ENCODE measurements around the gene RABEP1.
"Not testable (repeated sequence)": the region's sequence is repeated elsewhere in the genome, so short reads cannot be mapped to it uniquely, and the experiment has no call there.

The RABEP1 gene

DNA sequence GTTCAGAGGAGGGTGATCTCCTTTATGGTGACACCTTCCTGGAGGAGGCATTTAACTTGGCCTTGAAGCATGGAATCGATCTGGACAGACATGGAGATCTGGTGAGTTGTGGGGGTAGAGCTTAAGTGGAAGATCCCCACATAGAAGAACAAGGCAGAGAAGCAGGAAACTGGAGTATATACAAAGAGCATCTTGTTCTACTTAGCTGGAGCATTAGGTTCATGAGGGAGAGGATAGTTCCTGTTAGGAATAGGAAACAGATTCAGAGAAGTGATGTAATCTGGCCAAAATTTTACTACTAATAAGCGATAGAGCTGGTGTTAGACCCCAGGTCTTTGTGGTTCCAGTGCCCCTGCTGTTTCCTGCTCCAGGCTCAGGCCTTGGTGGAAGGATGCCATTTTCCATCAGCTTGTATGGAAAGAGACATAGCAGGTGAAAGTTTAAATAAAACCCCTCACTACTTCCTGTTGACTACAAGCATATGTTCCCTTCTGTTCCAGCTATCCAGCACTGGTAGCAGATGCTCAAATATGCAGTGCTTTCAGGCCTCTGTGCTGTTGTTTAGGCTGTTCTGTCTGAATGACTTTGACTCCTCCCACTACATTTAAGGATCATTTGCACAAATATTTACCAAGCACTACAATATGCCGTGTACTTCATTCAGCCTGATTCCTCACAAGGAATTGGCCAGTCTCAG, 147.3 kb downstream of the RABEP1 start:
- peak; percentile 38 for DNase-seq

DNA sequence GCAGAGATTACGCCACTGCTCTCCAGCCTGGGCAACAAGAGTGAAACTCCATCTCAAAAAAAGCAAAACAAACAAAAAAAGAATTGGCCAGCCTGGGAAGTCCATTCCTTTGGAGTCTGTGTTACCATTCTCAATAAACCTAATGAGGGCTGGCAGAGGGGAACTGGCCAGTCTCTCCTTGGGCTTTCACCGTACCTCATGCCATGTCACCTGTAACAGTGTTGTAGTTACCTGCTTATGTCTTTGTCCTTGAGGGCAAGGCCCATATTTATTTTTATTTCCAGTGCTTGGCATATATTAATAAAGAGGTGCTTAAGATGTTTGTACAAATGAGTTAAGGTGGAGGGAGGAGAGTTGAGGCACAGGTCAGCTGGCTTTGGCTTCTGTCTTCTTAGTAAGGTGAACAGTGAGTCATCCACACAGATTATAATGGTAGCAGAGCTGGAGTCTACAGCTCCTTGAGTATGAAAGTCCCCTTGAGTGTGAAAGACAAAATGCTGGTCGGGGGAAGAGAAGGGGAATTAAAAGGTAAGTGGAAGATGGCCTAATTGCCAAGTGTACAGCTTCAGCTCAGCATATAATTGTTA, 148.4 kb downstream of the RABEP1 start:
- no peak for DNase-seq

DNA sequence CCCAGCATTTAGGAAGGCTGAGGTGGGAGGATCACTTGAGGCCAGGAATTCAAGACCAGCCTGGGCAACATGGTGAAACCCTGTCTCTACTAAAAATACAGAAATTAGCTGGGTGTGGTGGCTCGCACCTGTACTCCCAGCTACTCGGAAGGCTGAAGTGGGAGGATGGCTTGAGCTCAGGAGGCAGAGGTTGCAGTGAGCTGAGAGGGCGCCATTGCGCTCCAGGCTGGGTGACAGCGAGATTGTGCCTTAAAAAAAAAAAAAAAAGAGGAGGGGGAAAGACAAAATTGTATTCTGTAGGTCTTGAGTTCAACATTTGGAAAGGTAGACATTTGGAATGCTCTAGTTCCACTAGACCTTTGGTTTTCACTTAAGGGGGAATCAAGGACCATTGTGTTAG, 149.2 kb downstream of the RABEP1 start:
- DNase-seq: not testable (repeated sequence)

DNA sequence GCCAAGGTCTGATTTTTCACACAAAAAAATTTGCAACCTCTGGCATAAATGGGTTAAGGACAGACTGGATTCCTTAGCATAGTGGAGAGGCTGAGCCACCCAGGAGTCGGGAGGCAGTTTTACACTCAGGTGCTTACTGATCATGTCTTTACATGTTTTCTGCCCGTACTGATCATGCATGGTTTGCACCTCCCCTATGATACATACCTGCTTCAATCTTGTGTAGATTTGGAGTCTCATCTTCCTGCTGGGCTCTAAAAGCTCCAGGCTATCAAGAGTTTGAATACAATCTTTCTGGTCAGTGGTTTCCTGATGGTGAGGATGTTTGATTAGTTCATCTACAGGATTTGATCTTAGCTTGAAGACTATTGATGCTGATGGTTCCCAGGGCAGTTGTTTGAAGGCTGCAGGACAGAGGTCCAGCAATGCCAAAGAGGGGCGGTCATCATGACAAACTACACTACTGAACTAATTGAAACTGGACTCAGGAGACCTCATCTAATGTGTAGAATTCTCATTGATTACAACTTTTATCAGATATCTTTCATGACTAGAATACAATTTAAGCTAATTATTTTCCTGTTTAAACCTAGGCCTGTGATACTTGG, 150.0 kb downstream of the RABEP1 start:
- DNase-seq: no peak

DNA sequence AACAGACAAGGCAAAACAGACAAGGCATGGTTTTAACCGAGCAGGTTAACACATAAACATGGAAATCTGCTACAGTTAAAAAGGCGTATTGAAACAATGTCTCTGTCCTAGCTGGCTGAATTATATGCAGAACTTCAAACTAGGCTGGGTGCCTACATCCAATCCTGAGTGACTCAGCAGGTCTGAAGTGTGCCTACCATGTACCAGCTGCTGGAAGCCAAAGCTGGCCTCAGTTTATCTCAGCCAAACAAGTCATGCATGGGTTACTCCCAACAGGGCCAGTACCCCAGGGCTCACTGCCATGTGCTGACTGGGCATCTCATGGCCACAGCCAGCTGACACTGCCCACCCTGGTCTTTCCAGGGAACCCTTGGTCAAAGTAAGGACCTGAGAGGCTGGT, 152.9 kb downstream of the RABEP1 start:
- DNase-seq: no peak

All from NCI-H1694 (cell line).